Effector memory CD8-positive, alpha-beta T cell (primary cell): Measurements from ENCODE around the gene ADIPOR2.

Experiments
- ATAC-seq: fragments of 150-1000 bp; cut with Tn5 transposase; replicated peaks from 2 replicates; pipeline ENCODE4 v1.10.0; 2021; ENCODE audit warnings: mild to moderate bottlenecking, moderate library complexity
- DNase-seq, 3 experiments: peaks; one replicate each; pipeline ENCODE4 v3.0.0; 2021
- H3K27ac Mint-ChIP-seq, 2 donors: one replicate each; pipeline ENCODE4 v1.8.0; 2022; ENCODE audit warnings: mild to moderate bottlenecking in 2 of 2, mixed read lengths in 2 of 2, moderate library complexity in 2 of 2
- H3K27me3 Mint-ChIP-seq, 2 donors: one replicate each; pipeline ENCODE4 v1.8.0; 2022; ENCODE audit warnings: mixed read lengths in 2 of 2
- H3K36me3 Mint-ChIP-seq: one replicate; pipeline ENCODE4 v1.8.0; 2022; ENCODE audit warnings: mild to moderate bottlenecking, moderate library complexity, mixed read lengths; ENCODE audit not compliant: insufficient read depth
- H3K4me1 Mint-ChIP-seq, 2 donors: one replicate each; pipeline ENCODE4 v1.8.0; 2022; ENCODE audit warnings: low read depth in 2 of 2, mixed read lengths in 2 of 2
- H3K4me3 Mint-ChIP-seq, 2 donors: one replicate each; pipeline ENCODE4 v1.8.0; 2022; ENCODE audit warnings: mild to moderate bottlenecking in 2 of 2, mixed read lengths in 2 of 2, moderate library complexity in 2 of 2
- H3K9me3 Mint-ChIP-seq, 2 donors: one replicate each; pipeline ENCODE4 v1.8.0; 2022; ENCODE audit warnings: mixed read lengths in 2 of 2

ADIPOR2 gene

DNA sequence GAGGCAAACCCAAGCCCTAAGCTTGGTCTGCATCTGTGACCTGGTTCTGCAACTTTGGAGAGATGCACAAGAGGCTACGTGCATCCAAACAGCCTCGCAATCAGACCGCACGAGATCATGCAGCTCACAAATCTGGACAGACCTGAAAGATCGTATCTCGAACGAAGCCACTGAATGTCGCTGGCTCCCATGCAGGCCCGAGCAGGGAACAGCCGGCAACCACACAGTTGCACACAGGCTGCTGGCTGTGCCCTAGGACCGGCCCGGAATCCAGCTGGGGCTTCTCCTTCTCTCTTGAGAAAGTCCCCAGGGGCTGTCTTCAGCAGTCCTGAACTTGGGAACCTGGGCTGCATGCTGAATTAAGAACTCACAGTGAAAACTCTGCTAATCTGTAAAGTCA lies 34.0 kb upstream of the ADIPOR2 start:
- Mint-ChIP-seq H3K27ac (peak overlapping the region in 1 of 2 donors; percentile 72), H3K27me3 (no peaks in the 10 kb centered on the region), H3K9me3 (no peaks in the 10 kb centered on the region), H3K4me1 (peaks cover 5 to 9% of the 10 kb centered on the region in 2 donors), H3K36me3 (peaks cover 20% of the 10 kb centered on the region), H3K4me3 (no peak overlapping the region)
- DNase-seq = no peak
- no peak for ATAC-seq

DNA sequence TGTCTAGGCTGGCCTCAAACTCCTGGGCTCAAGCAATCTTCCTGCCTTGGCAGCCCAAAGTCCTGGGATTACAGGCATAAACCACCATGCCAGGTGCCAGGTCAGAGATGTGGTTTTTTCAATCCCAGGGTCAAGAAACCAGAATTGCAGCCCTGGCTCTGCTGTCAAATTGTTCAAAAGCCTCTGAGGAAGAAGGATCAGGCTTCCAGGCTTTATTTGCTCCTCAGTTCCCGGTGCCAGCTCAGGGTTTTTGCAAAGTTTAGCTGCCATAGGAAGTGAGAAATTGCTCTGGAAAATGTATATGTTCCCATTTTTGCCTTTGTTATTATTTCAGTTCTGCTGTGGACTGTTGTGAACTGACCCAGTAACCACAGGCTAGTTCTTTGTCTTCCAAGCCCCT lies 33.2 kb upstream of the ADIPOR2 start:
- peaks cover 26% of the 10 kb centered on the region for H3K36me3 Mint-ChIP-seq
- no peak for ATAC-seq
- H3K4me1 Mint-ChIP-seq = peaks cover 5 to 9% of the 10 kb centered on the region in 2 donors
- no peaks in the 10 kb centered on the region for H3K27me3 Mint-ChIP-seq
- H3K27ac Mint-ChIP-seq = peak overlapping the region in 1 of 2 donors; percentile 92
- H3K4me3 Mint-ChIP-seq = no peak overlapping the region
- no peak for DNase-seq
- H3K9me3 Mint-ChIP-seq = no peaks in the 10 kb centered on the region

DNA sequence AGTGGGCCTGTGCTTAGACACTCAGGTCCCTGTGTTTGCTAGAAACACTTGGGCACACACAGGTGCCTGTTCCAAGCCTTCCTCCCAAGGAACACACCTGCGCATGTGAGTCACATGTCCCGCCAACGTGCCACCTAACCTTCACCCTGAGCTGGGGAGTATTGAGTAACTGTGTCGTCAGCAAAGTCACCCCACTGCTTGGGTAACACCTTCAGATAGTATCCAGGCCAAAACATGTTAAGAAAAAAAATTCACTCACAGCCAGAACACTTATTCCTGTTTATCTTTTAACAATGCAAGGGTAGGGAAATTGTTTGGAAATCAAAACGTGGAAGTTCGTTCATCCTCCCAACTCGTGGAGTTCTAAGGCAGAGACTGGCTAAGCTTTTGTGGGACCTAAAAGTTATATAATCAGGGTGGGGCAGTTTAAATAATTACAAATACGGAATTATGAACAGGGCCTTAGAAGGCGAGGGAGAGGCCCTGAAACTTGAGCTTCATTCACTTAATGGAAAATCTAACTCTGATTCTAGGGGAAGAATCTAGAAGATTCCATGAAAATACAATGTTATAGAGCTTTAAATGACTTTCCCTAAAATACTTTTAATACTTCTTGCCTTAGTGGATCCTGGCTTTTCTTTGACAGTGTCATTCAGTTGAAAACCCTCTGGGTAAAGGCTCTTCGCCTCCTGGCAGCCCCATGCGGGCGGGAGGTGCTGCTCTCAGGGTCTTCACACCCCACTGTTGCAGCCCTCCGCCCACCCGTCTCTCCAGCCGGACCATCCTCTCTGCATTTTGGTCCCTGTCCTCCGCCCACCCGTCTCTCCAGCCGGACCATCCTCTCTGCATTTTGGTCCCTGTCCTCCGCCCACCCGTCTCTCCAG lies 30.3 kb upstream of the ADIPOR2 start:
- ATAC-seq (peak; percentile 59), DNase-seq (peak; percentile 54 to 65 (median 57))
- Mint-ChIP-seq H3K27me3 (no peaks in the 10 kb centered on the region), H3K9me3 (no peaks in the 10 kb centered on the region), H3K27ac (peak overlapping the region; percentile 62 to 92), H3K36me3 (peaks cover 38% of the 10 kb centered on the region), H3K4me3 (peak overlapping the region; percentile 9 to 56), H3K4me1 (peaks cover 19 to 24% of the 10 kb centered on the region in 2 donors)

DNA sequence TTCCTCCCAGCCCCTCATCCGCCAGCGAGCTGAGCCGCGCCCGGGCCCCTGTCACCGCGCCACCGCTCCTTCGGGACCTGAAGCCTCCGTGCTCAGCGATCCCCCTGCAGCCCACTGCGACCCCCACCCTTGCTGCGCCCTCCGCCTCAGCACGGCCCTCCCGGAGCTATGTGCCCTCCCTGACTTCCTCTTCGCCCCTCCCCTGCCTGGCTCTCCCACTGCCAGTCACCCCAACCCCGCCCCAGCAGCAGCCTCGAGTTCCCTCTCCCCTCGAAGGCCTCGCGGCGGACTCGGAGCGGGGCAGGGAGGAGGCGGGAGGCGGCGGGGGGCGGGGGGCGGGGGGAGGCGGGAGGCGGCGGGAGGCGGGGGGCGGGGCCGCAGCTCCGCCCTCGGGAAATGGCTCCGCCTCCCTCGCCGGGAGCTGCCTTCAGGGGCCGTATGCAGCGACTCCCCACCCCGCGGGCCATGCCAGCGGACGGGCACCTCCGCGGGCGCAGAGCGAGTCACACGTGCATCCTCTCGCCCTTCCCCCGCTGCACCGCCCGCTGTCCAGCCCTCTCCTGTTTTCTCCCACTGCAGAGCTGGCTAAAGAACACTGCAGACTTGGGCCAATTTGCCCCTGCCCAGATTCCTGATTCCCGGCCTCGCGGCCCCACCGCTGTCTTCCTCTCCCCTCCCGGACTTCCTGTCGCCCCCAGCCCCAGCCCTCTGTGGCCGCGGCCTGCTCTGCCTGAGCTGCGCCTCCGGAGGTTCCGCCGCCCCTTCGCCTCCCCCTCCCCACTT lies 29.1 kb upstream of the ADIPOR2 start:
- no peaks in the 10 kb centered on the region for H3K27me3 Mint-ChIP-seq
- ATAC-seq (peak; percentile 82), DNase-seq (peak; percentile 84 to 86 (median 85))
- H3K27ac Mint-ChIP-seq = peak overlapping the region; percentile 49 to 76
- peaks cover 22 to 30% of the 10 kb centered on the region in 2 donors for H3K4me1 Mint-ChIP-seq
- peak overlapping the region; percentile 79 to 81 for H3K4me3 Mint-ChIP-seq
- H3K9me3 Mint-ChIP-seq = no peaks in the 10 kb centered on the region
- peaks cover 38% of the 10 kb centered on the region for H3K36me3 Mint-ChIP-seq

DNA sequence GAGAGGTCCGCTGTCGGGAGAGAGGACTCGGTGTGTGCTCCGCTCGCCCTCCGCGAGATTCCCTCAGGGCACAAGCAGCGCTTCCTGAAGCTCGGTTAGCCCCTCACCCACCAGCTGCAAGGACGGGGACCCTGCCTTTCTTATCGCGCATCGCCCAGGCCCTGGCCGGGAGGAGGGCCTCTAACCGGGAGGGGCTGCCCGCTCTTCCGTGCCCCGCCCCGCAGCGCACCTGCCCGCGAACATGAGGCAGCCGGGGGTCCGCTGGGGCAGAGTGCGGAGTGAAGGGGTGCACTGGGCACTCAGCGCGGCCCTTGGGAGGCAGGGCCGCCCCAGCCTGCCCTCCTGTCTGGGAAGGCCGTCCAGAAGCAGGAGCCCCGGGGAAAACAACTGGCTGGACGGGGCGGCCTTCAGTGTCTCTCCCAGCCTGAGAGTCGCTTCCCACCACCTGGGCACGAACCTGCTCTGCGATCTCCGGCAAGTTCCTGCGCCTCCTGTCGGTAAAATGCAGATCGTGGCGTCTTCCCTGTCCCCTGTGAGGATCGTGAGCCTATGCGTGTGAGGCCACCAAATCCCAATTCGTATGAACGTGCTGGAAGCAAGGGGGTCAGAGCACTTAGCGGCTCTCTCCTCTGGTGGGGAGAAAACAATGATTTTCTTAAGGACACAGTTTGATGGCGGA lies 28.0 kb upstream of the ADIPOR2 start:
- no peak for ATAC-seq
- Mint-ChIP-seq H3K9me3 (no peaks in the 10 kb centered on the region), H3K27ac (peak overlapping the region; percentile 49 to 55), H3K36me3 (peaks cover 38% of the 10 kb centered on the region), H3K4me1 (peaks cover 29 to 40% of the 10 kb centered on the region in 2 donors), H3K4me3 (peak overlapping the region; percentile 70 to 79), H3K27me3 (no peaks in the 10 kb centered on the region)
- peak; percentile 20 to 31 (median 28) for DNase-seq

DNA sequence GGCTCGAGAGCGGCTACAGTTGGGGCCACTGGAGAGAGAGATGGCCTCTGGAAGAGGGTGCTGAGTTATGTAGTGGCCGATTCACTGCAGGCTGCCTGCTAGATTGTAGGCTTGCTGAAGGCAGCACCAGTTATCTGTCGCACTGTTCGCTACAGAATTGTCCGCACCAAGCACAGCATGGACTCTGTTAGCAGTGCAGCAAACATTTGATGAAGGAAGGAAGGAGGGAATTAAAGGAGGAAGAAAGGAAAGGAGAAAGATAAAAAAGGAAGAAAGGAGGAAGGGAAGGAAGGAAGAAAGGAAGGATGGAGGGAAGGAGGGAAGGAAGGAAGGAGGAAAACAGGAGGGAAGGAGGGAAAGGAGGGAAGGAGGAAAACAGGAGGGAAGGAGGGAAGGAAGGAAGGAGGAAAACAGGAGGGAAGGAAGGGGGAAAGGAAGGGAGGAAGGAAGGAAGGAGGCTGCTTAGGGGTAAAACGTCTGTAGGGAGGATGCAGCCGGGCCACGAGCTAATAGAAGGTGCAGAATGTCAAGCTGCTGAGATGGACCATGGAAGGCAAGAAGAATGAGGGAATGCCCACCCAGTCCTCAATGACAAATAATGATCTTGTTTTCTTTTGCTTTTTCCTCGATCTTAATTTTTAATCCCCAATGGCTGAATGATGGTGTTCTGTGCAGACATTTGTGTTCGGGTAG lies 27.3 kb upstream of the ADIPOR2 start:
- DNase-seq = peak in 1 of 3 experiments; percentile 17
- H3K4me1 Mint-ChIP-seq = peaks cover 31 to 43% of the 10 kb centered on the region in 2 donors
- ATAC-seq = no peak
- H3K9me3 Mint-ChIP-seq = no peaks in the 10 kb centered on the region
- peak overlapping the region; percentile 70 to 79 for H3K4me3 Mint-ChIP-seq
- H3K27ac Mint-ChIP-seq = peak overlapping the region; percentile 49 to 55
- H3K27me3 Mint-ChIP-seq = no peaks in the 10 kb centered on the region
- peaks cover 40% of the 10 kb centered on the region for H3K36me3 Mint-ChIP-seq

DNA sequence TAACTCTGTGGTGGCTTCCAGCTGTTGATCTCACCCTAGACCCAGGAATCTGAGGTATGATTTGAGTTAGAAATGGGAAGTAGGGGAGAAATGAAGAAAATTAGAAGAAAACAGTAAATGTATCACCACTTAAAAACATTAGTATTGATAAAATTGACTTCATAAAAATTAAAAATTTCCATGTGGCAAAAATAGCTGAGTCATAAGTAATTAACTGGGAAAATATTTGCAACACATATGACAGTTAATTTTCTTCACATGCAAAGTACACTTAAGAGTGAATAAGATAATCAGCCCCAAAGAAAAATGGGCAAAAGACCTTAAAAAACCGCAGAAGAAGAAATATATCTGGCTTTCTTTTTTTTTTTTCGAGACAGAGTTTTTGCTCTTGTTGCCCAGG lies 25.5 kb upstream of the ADIPOR2 start:
- Mint-ChIP-seq H3K9me3 (no peaks in the 10 kb centered on the region), H3K4me3 (no peak overlapping the region), H3K36me3 (peaks cover 29% of the 10 kb centered on the region), H3K27ac (no peak overlapping the region), H3K4me1 (peaks cover 34 to 52% of the 10 kb centered on the region in 2 donors), H3K27me3 (no peaks in the 10 kb centered on the region)
- ATAC-seq (no peak), DNase-seq (no peak)

DNA sequence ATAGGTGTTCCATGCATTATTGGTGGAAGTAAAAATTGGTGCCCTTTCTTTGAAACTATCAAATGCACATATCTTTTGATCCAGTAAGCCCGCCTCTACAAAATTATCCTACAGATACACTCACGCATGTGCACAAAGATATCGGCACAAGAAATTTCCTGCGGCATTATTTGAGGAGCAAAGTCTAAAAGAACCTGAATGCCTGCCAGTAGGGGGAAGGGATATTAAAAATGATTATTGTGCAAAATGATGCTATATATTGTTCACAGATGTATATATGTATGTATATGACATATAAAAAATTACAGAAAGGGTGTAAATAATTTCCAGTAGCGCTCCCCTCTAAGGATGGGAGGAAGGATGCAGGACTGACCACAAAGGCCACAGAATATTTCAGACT lies 24.7 kb upstream of the ADIPOR2 start:
- no peaks in the 10 kb centered on the region for H3K9me3 Mint-ChIP-seq
- no peak for DNase-seq
- ATAC-seq = no peak
- peak overlapping the region in 1 of 2 donors; percentile 75 for H3K4me3 Mint-ChIP-seq
- H3K27ac Mint-ChIP-seq = peak overlapping the region in 1 of 2 donors; percentile 29
- peaks cover 27% of the 10 kb centered on the region for H3K36me3 Mint-ChIP-seq
- H3K4me1 Mint-ChIP-seq = peaks cover 32 to 58% of the 10 kb centered on the region in 2 donors
- no peaks in the 10 kb centered on the region for H3K27me3 Mint-ChIP-seq

DNA sequence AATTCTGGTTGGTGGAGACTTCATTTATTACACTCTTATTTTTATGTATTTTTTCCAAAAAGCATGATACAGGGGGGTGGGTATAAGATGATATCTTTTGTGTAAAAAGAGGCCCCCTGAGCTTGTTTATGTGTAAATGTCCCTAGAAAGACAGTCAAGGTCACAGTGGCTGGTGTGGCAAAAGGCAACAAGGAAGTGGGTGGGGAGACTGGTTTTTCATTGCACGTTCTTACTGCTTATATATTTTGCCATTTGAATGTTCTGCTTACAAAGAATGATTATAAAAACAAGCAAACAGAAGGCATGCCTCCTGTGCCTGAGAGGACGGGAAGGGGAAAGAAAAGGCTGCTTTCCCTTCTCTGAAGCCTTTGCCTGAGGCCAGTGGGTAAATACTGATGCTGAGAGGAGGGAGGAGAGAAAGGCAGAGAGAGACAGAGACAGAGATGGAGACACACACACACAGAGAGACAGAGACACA lies 24.1 kb upstream of the ADIPOR2 start:
- H3K27me3 Mint-ChIP-seq = no peaks in the 10 kb centered on the region
- ATAC-seq = no peak
- peak overlapping the region; percentile 31 to 75 for H3K4me3 Mint-ChIP-seq
- H3K4me1 Mint-ChIP-seq = peaks cover 31 to 60% of the 10 kb centered on the region in 2 donors
- H3K36me3 Mint-ChIP-seq = peaks cover 23% of the 10 kb centered on the region
- DNase-seq = no peak
- H3K9me3 Mint-ChIP-seq = no peaks in the 10 kb centered on the region
- peak overlapping the region; percentile 29 to 93 for H3K27ac Mint-ChIP-seq

DNA sequence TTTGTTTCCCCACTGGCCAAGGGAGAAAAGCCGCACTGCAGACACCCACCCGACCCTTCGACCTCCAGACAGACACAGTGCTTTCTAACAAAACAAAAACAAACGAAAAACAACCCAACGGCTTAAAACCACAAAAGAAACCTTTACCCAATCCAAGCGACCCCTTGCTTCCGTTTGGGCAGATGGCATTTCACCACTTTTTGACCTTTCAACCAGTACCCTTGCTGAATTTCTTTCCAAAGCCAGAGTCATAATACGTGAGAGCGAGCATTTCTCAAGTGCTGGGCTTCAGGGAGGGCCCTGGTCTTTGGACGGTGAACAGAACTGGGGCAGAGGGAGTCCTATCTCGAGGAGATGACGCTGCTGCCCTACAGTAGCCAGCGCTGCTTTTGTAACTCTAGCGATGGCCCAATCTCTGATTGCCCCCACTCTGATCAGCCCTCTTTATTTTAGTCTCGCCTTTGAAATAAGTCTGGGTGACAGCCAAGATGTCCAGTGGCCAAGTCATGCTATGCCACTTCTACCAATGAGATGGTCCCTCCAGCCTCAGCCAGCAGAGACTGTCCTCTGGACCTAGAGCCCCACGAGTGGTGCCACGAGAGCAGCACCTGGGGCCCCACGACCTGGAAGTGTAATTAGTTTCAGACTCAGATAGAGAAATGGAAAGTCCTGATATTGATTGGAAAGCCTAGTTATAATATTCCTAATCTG lies 21.9 kb upstream of the ADIPOR2 start:
- ATAC-seq = peak; percentile 45

DNA sequence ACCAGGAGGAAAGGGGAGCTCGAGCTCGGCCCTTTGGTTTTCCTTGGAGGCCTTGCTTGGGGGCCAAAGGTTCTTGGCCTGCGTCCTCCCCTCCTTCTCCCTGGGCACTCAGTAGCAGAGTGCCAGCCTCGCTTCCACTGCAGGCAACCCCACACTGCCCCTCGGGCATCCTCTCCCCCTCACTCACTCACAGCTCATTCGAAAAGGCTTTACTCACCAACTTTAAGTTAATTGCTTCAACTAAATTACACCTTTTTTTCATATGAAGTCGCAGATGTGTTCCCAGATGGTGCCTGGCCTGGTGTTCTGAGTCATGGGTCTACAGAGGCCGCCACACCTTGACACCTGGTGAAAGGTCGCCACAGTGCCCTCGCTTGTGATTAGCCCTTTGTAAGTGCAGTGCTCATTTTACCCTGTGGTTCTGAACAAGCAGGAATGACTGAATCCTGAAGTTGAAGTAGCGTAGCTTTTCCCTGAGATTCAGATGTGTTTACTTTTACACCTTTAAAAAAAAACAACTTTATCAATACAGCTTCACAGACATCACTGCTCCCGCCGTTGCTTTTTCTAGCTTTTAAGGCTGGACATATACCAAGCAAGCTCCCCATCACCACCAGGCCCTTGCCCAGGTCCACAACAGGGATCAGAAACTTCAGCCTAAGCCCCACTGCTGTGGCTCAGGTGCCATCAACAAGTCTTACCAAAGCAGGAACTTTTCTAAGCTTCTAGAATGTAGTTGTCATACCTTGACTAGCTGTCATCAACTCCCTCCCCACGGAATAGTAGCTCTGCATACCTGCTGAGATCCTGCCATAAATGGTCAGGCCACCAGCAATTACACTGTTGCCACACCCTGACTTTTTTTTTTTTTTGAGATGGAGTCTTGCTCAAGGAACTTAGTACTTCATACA lies 20.3 kb upstream of the ADIPOR2 start:
- Mint-ChIP-seq H3K9me3 (no peaks in the 10 kb centered on the region), H3K36me3 (peaks cover 4% of the 10 kb centered on the region), H3K27ac (peak overlapping the region in 1 of 2 donors; percentile 35), H3K27me3 (no peaks in the 10 kb centered on the region), H3K4me1 (peaks cover 23 to 45% of the 10 kb centered on the region in 2 donors), H3K4me3 (no peak overlapping the region)
- ATAC-seq (no peak), DNase-seq (no peak)

More for the DNA sequence above, 21.9 kb upstream of the ADIPOR2 start:
- Mint-ChIP-seq H3K4me1 (peaks cover 29 to 54% of the 10 kb centered on the region in 2 donors), H3K4me3 (peak overlapping the region; percentile 58 to 66), H3K36me3 (peaks cover 4% of the 10 kb centered on the region), H3K27ac (peak overlapping the region; percentile 81 to 92), H3K9me3 (no peaks in the 10 kb centered on the region), H3K27me3 (no peaks in the 10 kb centered on the region)
- DNase-seq = no peak
